SK-N-SH (cell line): ENCODE measurements around the gene MARVELD1. TPM values are rescaled to one million over a fixed set of nuclear protein-coding genes. Genes with fewer than 3 reads are reported as not detected.
A peak's percentile ranks its signal among the peaks of the same experiment; 100 is the strongest.

ENCODE experiments used
- CTCF ChIA-PET: fragments of 300-600, 350-600 bp; formaldehyde crosslinking; extraction: SDS; loops from one replicate; lab custom pipeline; 2021; lab: Yijun Ruan, JAX
- POLR2A ChIA-PET: fragments of 350-600 bp; sonication (Branson Sonifier 250); formaldehyde crosslinking; extraction: SDS; loops from one replicate; lab custom pipeline; 2020; ENCODE audit warnings: antibody characterized with exemption, inconsistent platforms; lab: Yijun Ruan, JAX
- DNase-seq: peaks from one replicate; pipeline ENCODE4 v3.0.0; 2012
- H2AFZ ChIP-seq: fragments of 200-600 bp; sonication (generic); 2 replicates; pipeline ENCODE4 v1.8.1; 2016; ENCODE audit warnings: antibody characterized with exemption, mild to moderate bottlenecking, low read depth
- H3F3A ChIP-seq: fragments of 200-600 bp; sonication (generic); replicated peaks from 2 replicates; pipeline ENCODE3; 2016; ENCODE audit warnings: antibody characterized with exemption, mild to moderate bottlenecking; ENCODE audit not compliant: insufficient read depth
- H3K27ac ChIP-seq, 2 experiments: fragments of 200-500 bp in 1 of 2; fragments of 200-600 bp in 1 of 2; sonication (Bioruptor generic) in 1 of 2; sonication (generic), shearing (Covaris generic) in 1 of 2; 2 replicates each; pipeline versions ENCODE4 v1.5.1 to v1.6.1; 2014 to 2016; ENCODE audit warnings: low read depth in 2 of 2, inconsistent platforms in 1 of 2, low read length in 1 of 2, mild to moderate bottlenecking in 1 of 2, mixed read lengths in 1 of 2
- H3K27me3 ChIP-seq: fragments of 200-600 bp; sonication (generic), shearing (Covaris generic); 2 replicates; pipeline ENCODE4 v1.6.1; 2016; ENCODE audit warnings: mixed run types; ENCODE audit not compliant: insufficient read depth
- H3K36me3 ChIP-seq, 2 experiments: fragments of 200-500 bp in 1 of 2; fragments of 200-600 bp in 1 of 2; sonication (Bioruptor generic) in 1 of 2; sonication (generic) in 1 of 2; replicated peaks in 1 of 2; 2 replicates each; pipeline versions ENCODE3 to v1.5.1; 2014 to 2016; ENCODE audit warnings: low read length in 1 of 2, mild to moderate bottlenecking in 1 of 2; ENCODE audit not compliant: insufficient read depth in 2 of 2, control insufficient read depth in 1 of 2
- H3K4me1 ChIP-seq, 2 experiments: fragments of 200-500 bp in 1 of 2; fragments of 200-600 bp in 1 of 2; sonication (Bioruptor generic) in 1 of 2; sonication (generic), shearing (Covaris generic) in 1 of 2; 2 replicates each; pipeline versions ENCODE4 v1.5.1 to v1.6.1; 2014 to 2016; ENCODE audit warnings: low read depth in 1 of 2, low read length in 1 of 2, mixed run types in 1 of 2; ENCODE audit not compliant: insufficient read depth in 2 of 2, control insufficient read depth in 1 of 2
- H3K4me2 ChIP-seq: fragments of 200-600 bp; sonication (generic), shearing (Covaris generic); 2 replicates; pipeline ENCODE4 v1.6.1; 2017; ENCODE audit warnings: mixed run types
- H3K4me3 ChIP-seq, 2 experiments: fragments of 200-500 bp in 1 of 2; fragments of 200-600 bp in 1 of 2; sonication (Bioruptor generic) in 1 of 2; sonication (generic), shearing (Covaris generic) in 1 of 2; 2 replicates each; pipeline versions ENCODE4 v1.5.1 to v1.8.1; 2014 to 2016; ENCODE audit warnings: low read depth in 2 of 2, inconsistent platforms in 1 of 2, low read length in 1 of 2, mild to moderate bottlenecking in 1 of 2, mixed read lengths in 1 of 2, moderate library complexity in 1 of 2
- H3K79me2 ChIP-seq: fragments of 200-600 bp; sonication (generic); 2 replicates; pipeline ENCODE4 v1.8.1; 2017; ENCODE audit warnings: mild to moderate bottlenecking; ENCODE audit not compliant: insufficient read depth
- H3K9ac ChIP-seq: fragments of 200-600 bp; sonication (generic); 2 replicates; pipeline ENCODE4 v1.6.1; 2017; ENCODE audit warnings: mixed run types
- H3K9me2 ChIP-seq: fragments of 200-600 bp; sonication (generic); 2 replicates; pipeline ENCODE4 v1.6.1; 2017; ENCODE audit warnings: mixed run types
- H3K9me3 ChIP-seq: fragments of 200-600 bp; sonication (generic); 2 replicates; pipeline ENCODE4 v1.6.1; 2017; ENCODE audit warnings: mixed run types, mild to moderate bottlenecking, moderate library complexity
- H4K20me1 ChIP-seq: fragments of 200-600 bp; sonication (generic); 2 replicates; pipeline ENCODE4 v1.6.1; 2017; ENCODE audit warnings: mild to moderate bottlenecking, mixed run types; ENCODE audit not compliant: insufficient read depth
- JUND ChIP-seq: IDR thresholded peaks from 2 replicates; pipeline ENCODE4 v1.4.0; 2012
- MXI1 ChIP-seq: IDR thresholded peaks from 2 replicates; pipeline ENCODE4 v1.6.1; 2012; ENCODE audit warnings: mild to moderate bottlenecking, low read depth, low read length, improper control_type of control experiment
- NFIC ChIP-seq: IDR thresholded peaks from 2 replicates; pipeline ENCODE4 v1.4.0; 2012; ENCODE audit warnings: borderline replicate concordance
- RAD21 ChIP-seq: IDR thresholded peaks from 2 replicates; pipeline ENCODE4 v1.6.1; 2012; ENCODE audit warnings: mild to moderate bottlenecking, low read length
- RFX5 ChIP-seq: IDR thresholded peaks from 2 replicates; pipeline ENCODE4 v1.6.1; 2012; ENCODE audit warnings: mild to moderate bottlenecking, improper control_type of control experiment, low read length
- SIN3A ChIP-seq: IDR thresholded peaks from 2 replicates; pipeline ENCODE4 v1.6.1; 2012; ENCODE audit warnings: low read depth, mild to moderate bottlenecking, low read length, moderate library complexity, borderline replicate concordance
- SMC3 ChIP-seq: IDR thresholded peaks from 2 replicates; pipeline ENCODE4 v1.6.1; 2012; ENCODE audit warnings: low read depth, low read length, improper control_type of control experiment
- TCF12 ChIP-seq: IDR thresholded peaks from 2 replicates; pipeline ENCODE4 v1.4.0; 2012
- TEAD4 ChIP-seq: IDR thresholded peaks from 2 replicates; pipeline ENCODE4 v1.4.0; 2012; ENCODE audit warnings: mild to moderate bottlenecking, borderline replicate concordance; ENCODE audit not compliant: insufficient read depth
- YY1 ChIP-seq: IDR thresholded peaks from 2 replicates; pipeline ENCODE4 v1.4.0; 2012; ENCODE audit warnings: low read depth, mild to moderate bottlenecking
- WGBS: methylation state at CpG from one replicate; pipeline ENCODE4 v1.1.6; 2017; ENCODE audit warnings: low lambda C conversion rate; 5-methylcytosine and 5-hydroxymethylcytosine counted together
- polyA plus RNA-seq, 3 experiments: library from polyadenylated mRNA; depleted of rRNA; stranded (reverse); fragments of >200 nt; gene quantifications; 2 replicates each; pipeline ENCODE4 v1.2.3, GENCODE V29; 2012
- TF ChIP-seq, protein P1 (sequence below): IDR thresholded peaks from 2 replicates; pipeline ENCODE4 v1.4.0; 2012; ENCODE audit warnings: low read depth
- TF ChIP-seq, protein P2 (sequence below): fragments of 150-350 bp; IDR thresholded peaks from 2 replicates; pipeline ENCODE4 v1.6.1; 2017; ENCODE audit warnings: antibody characterized with exemption, low read length, low read depth, borderline replicate concordance
- TF ChIP-seq, protein P3 (sequence below): IDR thresholded peaks from 2 replicates; pipeline ENCODE4 v1.4.0; 2012; ENCODE audit warnings: low read depth, borderline replicate concordance
- TF ChIP-seq, protein P4 (sequence below): IDR thresholded peaks from 2 replicates; pipeline ENCODE4 v1.6.1; 2012; ENCODE audit warnings: mild to moderate bottlenecking, low read depth, low read length, moderate library complexity

The MARVELD1 gene
- polyA plus RNA-seq, 1 of the 3 experiments (the other 2 are of a cell fraction): 53.0 TPM

DNA sequence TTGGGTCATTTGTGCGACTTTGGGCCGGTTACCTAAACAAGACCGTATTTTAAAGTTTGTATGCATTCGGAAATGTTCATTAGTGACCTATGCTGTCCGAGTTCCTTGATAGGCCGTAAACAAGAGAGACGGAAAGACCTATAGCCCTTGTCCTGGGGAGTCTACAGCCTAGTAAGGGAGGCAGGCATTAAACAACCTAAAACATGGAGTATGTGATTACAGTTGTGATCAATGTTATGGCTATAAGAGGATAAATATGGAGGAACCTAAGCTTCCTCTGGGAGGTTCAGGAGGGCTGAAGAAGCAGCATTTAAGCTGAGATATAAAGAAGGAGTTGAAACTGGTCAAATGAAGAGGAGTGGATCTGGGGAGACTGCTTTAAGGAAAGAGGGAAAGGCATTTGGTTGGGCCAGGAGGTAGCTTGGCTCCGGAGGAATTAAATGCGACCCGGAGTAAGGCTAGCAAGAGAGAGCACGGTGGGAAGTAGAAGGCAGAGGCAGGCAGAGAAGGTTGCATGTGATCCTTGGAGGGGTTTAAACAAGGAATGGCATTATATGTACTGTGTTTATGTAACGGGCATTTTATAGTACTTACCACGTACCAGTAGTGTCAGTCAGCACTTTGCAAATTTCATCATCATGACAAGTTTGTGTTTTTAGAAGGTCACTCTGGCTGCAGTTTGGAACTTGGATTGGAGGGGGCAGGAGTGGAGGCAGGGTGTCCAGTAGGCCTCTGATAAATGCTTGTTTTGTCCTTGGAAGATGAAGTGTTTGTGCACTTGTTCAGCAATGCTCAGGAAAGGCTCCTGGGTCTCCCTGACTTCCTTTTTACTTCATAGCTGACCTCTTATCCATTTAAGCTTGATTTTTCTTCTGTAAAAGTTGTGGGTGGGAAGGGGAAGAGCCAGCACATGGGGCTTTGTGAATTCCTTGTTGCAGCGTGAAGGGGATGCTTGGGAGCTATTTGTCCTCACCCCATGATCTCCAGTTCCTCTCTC, 25.4 kb upstream of the MARVELD1 start:
- Histone ChIP-seq H3K4me1 (peaks cover 28 to 33% of the 10 kb centered on the region in 2 experiments; a peak in 3 of 4 replicates), H2AFZ (peak overlapping the region; percentile 88), H4K20me1 (no peaks in the 10 kb centered on the region), H3K9me2 (no peaks in the 10 kb centered on the region), H3K36me3 (no peaks in the 10 kb centered on the region), H3K9me3 (no peaks in the 10 kb centered on the region), H3K27me3 (no peaks in the 10 kb centered on the region), H3K4me3 (peak overlapping the region in 1 of 2 experiments; percentile 76; a peak in 2 of 4 replicates), H3K9ac (peak overlapping the region; percentile 67), H3F3A (peaks cover 21% of the 10 kb centered on the region), H3K4me2 (peak overlapping the region; percentile 97; the same call in 1 of the 2 replicates), H3K27ac (peak overlapping the region; percentile 65 to 70), H3K79me2 (peaks cover 15% of the 10 kb centered on the region; the same call in 1 of the 2 replicates)
- no peak for DNase-seq
- TF ChIP-seq JUND: no peak
- no peak for TF ChIP-seq RFX5
- POLR2A ChIA-PET: interaction anchor here (0.8 to 2.7 kb wide), 4 partner anchors 10 to 48 kb away, joined by 4 to 21 read pairs (median 4); partner anchors contain the start of genes MARVELD1 and ZFYVE27
- CTCF ChIA-PET: interaction anchor here (0.7 to 8.1 kb wide), 10 partner anchors 10 to 182 kb away, joined by 3 to 60 read pairs (median 8); partner anchors contain the start of genes ANKRD2 and ZFYVE27
- WGBS: 82% methylated on average over 14 of the region's 14 CpGs

DNA sequence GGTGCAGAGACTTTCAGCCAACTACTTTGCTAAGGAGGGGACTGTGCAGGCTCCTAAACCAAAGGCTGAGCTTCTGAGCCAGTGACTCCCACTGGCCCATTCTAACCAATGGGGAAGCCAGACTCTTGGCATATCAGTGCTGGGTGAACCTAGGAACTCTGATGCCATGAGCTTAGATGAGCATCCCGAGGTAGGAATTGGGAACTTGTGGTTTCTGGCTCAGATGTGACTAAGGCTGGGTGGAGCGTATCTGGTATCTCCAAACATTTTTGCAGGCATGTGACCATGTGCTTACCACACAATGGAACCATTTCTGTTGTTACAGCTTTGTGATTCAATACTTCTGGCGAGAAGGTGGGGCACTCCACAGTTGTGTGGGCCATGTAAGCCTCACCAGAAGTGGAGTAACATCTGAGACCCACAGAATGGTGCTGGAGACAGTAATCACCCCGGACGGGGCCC, 23.9 kb upstream of the MARVELD1 start:
- H2AFZ ChIP-seq: peak overlapping the region; percentile 32; the same call in 1 of the 2 replicates

More for the DNA sequence above, 23.9 kb upstream of the MARVELD1 start:
- peaks cover 16 to 27% of the 10 kb centered on the region in 2 experiments; a peak in 3 of 4 replicates for H3K4me1 ChIP-seq
- H3F3A ChIP-seq: peaks cover 21% of the 10 kb centered on the region
- H3K9me3 ChIP-seq: no peaks in the 10 kb centered on the region
- H3K27me3 ChIP-seq: no peaks in the 10 kb centered on the region
- POLR2A ChIA-PET: no interaction called here
- peaks cover 13% of the 10 kb centered on the region; the same call in 1 of the 2 replicates for H3K79me2 ChIP-seq
- no peak overlapping the region for H3K9ac ChIP-seq
- TF ChIP-seq, protein P1, sequence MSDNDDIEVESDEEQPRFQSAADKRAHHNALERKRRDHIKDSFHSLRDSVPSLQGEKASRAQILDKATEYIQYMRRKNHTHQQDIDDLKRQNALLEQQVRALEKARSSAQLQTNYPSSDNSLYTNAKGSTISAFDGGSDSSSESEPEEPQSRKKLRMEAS: peak; percentile 93
- TF ChIP-seq MXI1 (no peak), TEAD4 (no peak), SMC3 (no peak), JUND (0 out of 2 replicates have a peak, but pooled peaks have one; percentile 13), RAD21 (no peak), YY1 (no peak), TCF12 (0 out of 2 replicates have a peak, but pooled peaks have one; percentile 23), NFIC (no peak), SIN3A (no peak)
- TF ChIP-seq, protein P2, sequence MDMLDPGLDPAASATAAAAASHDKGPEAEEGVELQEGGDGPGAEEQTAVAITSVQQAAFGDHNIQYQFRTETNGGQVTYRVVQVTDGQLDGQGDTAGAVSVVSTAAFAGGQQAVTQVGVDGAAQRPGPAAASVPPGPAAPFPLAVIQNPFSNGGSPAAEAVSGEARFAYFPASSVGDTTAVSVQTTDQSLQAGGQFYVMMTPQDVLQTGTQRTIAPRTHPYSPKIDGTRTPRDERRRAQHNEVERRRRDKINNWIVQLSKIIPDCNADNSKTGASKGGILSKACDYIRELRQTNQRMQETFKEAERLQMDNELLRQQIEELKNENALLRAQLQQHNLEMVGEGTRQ: no peak
- TF ChIP-seq, protein P3, sequence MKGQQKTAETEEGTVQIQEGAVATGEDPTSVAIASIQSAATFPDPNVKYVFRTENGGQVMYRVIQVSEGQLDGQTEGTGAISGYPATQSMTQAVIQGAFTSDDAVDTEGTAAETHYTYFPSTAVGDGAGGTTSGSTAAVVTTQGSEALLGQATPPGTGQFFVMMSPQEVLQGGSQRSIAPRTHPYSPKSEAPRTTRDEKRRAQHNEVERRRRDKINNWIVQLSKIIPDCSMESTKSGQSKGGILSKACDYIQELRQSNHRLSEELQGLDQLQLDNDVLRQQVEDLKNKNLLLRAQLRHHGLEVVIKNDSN: peak; percentile 66; the same call in 1 of the 2 replicates
- TF ChIP-seq, protein P4, sequence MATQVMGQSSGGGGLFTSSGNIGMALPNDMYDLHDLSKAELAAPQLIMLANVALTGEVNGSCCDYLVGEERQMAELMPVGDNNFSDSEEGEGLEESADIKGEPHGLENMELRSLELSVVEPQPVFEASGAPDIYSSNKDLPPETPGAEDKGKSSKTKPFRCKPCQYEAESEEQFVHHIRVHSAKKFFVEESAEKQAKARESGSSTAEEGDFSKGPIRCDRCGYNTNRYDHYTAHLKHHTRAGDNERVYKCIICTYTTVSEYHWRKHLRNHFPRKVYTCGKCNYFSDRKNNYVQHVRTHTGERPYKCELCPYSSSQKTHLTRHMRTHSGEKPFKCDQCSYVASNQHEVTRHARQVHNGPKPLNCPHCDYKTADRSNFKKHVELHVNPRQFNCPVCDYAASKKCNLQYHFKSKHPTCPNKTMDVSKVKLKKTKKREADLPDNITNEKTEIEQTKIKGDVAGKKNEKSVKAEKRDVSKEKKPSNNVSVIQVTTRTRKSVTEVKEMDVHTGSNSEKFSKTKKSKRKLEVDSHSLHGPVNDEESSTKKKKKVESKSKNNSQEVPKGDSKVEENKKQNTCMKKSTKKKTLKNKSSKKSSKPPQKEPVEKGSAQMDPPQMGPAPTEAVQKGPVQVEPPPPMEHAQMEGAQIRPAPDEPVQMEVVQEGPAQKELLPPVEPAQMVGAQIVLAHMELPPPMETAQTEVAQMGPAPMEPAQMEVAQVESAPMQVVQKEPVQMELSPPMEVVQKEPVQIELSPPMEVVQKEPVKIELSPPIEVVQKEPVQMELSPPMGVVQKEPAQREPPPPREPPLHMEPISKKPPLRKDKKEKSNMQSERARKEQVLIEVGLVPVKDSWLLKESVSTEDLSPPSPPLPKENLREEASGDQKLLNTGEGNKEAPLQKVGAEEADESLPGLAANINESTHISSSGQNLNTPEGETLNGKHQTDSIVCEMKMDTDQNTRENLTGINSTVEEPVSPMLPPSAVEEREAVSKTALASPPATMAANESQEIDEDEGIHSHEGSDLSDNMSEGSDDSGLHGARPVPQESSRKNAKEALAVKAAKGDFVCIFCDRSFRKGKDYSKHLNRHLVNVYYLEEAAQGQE: no peak
- CTCF ChIA-PET: interaction anchor here (1.3 to 8.1 kb wide), 5 partner anchors 10 to 42 kb away, joined by 4 to 60 read pairs (median 42); no protein-coding TSS in a partner anchor
- H3K36me3 ChIP-seq: no peaks in the 10 kb centered on the region
- no peaks in the 10 kb centered on the region for H4K20me1 ChIP-seq
- H3K9me2 ChIP-seq: no peaks in the 10 kb centered on the region
- H3K4me3 ChIP-seq: no peak overlapping the region
- no peak overlapping the region for H3K4me2 ChIP-seq
- WGBS: 83% methylated on average over 5 of the region's 5 CpGs
- no peak for DNase-seq
- peak overlapping the region in 1 of 2 experiments; percentile 61; a peak in 2 of 4 replicates for H3K27ac ChIP-seq
